NCI-H774 (cell line): ENCODE data around the gene NTN3.
"Not testable (repeated sequence)": the region's sequence is repeated elsewhere in the genome, so short reads cannot be mapped to it uniquely, and the experiment has no call there.

Experiments used
- DNase-seq: peaks from one replicate; lab custom pipeline; 2025; lab: John Stamatoyannopoulos, UW

Gene NTN3

DNA sequence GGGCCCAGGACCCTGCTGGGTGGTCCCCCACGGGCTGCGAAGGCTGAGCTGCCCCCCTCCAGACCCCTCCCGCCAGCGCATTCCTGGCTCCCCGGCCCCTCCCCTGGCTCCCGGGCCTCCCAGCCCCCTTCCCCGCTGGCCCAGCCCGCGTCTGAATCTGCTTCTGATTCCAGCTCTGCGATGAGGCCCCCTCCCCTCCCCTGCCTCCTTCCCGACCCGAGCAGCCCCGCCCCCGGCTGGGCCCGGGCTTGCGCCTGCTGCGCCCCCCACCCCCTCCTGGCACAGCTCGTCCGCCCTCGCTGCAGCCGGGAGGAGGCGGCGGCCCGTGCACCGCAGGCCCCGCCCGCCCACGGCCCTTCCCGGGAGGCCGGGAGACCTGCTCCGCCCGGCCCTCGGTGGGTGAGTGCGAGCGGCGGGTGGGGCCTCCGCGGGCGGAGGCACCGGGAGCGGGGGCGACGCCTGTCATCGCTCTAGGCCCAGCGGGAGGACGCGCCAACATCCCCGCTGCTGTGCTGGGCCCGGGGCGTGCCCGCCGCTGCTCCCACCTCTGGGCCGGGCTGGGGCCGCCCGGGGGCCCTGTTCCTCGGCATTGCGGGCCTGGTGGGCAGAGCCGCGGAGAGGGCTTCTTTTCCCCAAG lies at the start of gene NTN3:
Gene NTN3, plus strand, starts transcription at position 282 of the 637 bp plus-strand sequence. CDS start 405 bp downstream, outside the sequence.
- DNase-seq: no peak

DNA sequence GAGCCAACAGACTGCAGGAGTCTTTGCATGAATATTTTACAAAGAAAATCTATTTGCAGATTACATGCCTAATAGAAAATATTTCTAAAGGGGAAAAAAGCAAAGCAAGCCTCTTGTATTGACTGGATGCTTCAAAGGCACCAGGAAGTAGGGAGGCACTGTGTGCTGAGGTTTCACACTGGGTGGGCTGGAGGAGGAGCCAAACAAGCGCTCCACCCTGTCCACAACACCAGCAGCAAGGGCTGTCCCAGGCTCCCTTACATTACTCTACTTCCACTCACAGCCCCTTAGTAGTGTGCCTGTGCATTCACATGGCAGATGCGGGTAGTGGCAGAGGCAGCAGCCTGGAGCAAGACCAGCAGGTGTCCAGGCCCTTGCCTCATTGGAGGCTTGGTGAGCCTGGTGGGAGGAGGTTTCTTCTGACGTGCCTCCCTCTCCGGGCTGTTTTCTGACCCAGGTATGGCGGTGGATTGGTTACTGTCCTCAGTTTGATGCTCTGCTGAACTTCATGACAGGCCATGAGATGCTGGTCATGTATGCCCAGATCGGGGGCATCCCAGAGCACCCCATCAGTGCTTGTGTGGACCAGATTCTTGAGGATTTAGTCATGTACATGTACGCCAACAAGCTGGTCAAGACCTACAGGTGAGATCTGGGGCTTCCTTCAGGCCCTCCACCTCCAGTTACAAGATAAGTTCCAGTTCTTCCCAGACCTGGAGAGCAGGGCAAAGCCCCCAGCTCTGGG lies 48.8 kb upstream of the NTN3 start:
- DNase-seq: no peak

DNA sequence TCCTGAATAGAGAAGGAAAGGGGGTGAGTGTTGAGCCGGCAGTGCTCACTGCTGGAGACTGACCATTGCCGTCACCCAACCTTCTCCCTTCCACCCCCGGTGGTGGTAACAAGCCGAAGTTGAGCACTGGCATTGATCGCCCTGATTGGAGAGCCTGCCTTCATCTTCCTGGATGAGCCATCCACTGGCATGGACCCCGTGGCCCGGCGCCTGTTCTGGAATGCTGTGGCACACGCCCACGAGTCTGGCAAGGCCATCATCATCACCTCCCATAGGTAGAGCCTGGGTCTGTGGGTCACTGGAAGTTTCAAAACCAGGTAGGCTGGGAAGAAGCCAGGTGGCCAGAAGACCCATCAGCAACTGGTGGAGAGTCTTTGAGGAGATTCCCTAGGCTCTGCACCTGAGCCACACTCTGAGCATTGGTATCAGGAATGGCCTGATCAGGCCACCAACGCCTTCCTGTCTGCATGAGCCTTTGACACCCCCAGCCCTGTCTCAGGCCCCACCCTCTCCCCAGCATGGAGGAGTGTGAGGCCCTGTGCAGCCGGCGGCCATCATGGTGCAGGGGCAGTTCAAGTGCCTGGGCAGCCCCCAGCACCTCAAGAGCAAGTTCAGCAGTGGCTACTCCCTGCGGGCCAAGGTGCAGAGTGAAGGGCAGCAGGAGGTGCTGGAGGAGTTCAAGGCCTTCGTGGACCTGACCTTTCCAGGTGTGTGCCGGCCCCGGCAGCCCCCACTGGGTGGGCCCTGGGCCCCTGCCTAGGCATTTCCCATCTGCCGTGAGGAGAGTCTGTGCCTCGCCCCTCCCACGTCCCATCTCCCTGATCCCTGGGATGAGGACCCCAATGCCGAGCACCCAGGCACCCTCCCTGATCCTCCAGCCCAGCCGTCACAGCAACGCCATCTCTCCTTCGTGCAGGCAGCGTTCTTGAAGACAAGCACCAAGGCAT lies 46.8 kb upstream of the NTN3 start:
- DNase-seq: no peak

GRCh38 chr16:2425008-2425518 lies 46.0 kb upstream of the NTN3 start:
- no peak for DNase-seq

GRCh38 chr16:2425825-2426430 lies 45.2 kb upstream of the NTN3 start:
- no peak for DNase-seq

- DNase-seq: no peak
These were observed 44.1 kb upstream of the NTN3 start for GRCh38 chr16:2426941-2427361.

- DNase-seq: no peak
These were observed 43.6 kb upstream of the NTN3 start for GRCh38 chr16:2427526-2427925.

GRCh38 chr16:2428051-2428783 lies 42.9 kb upstream of the NTN3 start:
- no peak for DNase-seq

GRCh38 chr16:2428784-2429033 lies 42.4 kb upstream of the NTN3 start:
- DNase-seq: no peak

GRCh38 chr16:2429034-2429770 lies 41.9 kb upstream of the NTN3 start, which contains the start of gene CCNF:
CCNF (plus strand) TSS chr16:2429447; CDS start chr16:2429482, 35 bp downstream.
- peak; percentile 87 for DNase-seq

DNA sequence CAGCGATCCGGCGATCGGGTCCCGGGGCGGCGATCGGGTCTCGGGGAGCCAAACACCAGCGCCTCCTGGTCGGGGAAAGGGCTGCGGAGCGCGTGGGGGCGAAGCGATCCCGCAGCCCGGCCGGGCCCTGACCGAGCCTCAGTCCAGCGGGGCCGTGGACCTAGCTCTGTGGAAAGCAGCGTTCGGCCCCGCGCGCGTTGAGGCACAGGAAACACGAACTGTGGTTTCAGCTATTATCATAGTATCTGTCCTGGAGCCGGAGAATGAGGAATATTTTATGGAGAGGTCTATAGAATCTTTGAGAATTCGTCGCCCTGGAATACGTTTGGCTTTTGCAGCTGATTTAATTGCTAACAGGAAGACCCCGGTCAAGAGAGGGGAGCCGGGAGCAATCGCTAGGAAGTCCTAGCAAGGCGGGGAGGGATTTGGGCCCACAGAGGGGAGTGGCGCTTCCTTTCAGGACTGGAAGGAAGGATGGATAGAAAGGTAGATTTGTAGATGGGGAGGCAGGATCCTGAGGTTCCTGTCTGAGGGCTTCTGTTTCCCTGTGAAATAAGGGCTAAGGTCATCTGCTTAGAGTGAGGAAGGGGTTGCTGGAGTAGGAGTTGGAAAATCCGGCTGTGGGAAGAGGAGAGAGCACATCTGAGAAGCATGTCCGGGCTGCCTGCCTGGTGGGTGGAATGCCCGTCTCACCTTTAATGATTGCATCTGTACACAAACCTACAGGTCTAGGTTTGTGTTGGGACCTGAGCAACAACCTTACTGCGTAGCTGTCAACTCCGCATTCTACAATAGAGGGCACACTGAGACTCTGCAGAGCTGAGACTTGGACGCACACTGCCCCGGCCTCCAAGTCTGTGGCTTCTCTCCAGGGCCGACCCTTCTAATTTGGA lies 41.1 kb upstream of the NTN3 start:
- no peak for DNase-seq

DNA sequence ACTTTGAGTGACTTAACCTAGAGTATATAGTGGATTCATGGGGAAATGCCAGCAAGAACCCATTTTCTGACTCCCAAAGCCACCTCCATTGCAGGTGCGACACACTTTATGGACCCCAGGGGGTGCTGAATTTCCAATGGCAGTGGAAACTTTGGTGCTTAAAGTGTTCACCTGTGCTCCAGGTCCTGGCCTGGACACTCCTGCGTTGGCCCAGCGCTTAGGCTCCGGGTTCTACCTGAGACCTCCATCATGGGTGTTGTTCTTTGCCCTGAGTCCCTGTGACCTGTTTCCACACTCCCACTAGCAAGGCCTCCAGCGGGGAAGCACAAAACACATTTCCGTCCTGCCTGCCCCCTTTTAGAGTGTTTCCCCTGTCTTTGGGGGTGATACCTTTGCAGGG lies 38.8 kb upstream of the NTN3 start:
- DNase-seq: no peak

DNA sequence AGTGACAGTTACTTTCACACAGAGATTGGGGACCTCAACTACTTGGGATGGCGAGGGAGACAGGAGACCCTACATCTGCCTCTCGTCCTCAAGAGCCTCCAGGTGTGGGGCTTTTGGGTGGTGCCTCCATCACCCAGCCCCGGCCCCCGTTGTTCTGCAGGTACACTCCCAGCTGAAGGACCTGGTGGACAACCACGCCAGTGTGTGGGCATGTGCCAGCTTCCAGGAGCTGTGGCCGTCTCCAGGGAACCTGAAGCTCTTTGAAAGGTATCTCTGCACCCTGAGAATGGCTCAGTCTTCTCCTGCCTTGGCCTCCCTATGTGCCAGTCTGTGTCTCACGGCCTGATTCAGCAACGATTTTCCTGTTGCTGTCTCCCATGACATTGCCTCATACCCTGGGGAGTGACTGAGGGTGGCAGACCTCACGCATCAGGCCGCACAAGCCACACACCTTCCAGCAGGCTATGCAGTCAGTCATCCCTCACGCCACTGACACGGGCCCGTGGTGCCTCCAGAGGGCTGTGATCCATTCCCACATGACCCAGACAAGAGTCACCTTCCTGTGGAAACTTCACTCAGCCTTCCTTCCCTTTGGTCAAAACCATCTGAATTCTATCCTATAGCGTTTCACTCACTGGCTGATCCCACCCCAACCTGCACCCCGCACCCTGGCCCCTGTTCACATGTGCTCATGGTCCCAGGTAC lies 38.1 kb upstream of the NTN3 start:
- no peak for DNase-seq

DNA sequence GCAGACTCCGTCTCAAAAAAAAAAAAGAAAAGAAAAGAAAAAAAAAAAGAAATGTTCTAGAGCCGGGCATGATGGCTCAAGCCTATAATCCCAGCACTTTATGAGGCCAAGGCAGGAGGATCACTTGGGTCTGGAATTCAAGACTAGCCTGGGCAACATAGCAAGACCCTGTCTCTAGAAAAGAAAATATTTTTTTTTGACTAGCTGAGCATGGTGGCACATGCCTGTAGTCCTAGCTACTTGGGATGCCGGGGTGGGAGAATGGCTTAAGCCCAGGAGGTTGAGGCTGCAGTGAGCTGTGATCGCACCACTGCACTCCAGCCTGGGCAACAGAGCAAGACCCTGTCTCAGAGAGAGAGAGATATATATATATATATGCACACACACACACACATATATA lies 35.9 kb upstream of the NTN3 start:
- DNase-seq: not testable (repeated sequence)

DNA sequence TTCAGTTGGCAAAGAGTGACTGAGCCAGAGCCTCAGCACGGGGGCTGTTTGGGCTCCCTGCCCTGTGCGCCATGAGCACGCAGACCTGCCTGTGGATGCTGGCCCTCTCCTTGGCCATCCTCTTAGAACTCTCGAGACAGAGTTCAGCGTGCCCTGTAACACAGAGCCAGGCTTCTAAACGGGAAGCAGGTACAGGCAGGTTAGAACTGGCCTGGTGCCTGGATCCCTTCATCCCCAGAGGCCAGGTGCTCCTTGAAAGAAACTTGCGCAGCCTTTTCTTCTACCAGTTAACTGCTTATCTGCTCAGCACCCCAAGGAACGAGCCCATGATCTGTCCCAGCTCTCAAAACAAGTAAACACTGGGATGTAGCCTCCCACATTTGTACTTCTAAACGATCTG lies 35.0 kb upstream of the NTN3 start:
- no peak for DNase-seq

DNA sequence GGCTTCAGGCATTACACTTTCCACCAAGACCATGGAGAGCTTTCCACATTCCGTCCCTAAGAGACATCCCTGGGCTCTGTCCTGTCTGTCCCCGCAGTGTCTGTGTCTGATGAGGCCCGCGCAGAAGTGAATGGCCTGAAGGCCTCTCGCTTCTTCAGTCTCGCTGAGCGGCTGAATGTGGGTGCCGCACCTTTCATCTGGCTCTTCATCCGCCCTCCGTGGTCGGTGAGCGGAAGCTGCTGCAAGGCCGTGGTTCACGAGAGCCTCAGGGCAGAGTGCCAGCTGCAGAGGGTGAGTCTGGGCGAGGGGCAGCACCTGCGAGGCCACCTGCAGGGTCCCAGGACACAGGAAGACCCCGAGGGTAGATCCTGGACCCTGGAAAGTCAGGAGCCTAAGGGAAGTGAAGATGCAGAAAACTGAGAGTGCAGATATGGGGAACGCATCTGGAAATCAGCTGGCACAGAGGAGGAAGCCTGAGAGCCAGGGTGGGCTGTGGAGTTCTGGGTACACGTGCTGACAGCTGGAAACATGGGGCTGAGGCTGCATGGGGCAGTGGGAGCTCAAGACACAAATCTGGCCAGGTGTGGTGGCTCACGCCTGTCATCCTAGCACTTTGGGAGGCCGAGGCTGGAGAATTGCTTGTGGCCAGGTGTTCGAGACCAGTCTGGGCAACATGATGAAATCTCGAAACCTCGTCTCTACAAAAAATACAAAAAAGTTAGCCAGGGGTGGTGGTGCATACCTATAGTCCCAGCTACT lies 33.9 kb upstream of the NTN3 start:
- no peak for DNase-seq

- no peak for DNase-seq
These were observed 33.0 kb upstream of the NTN3 start for GRCh38 chr16:2438121-2438520.

DNA sequence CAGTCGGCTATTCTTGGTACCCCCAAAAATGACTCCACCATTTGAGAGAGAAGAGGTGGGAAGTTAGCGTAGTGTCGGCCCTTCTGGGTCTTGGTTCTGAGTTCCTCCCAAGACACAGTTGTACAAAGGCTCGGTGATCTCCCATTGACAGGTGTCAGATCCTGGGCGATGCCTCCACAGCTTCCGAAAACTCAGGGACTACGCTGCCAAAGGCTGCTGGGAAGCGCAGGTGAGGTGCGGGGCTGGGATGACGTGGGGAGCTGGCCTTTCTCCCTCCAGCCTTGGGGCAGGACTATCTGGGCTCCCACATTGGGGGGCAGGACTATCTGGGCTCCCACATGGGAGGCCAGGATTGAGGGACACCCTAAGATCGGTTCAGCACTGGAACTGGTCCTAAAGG lies 31.5 kb upstream of the NTN3 start:
- no peak for DNase-seq
